Measurements from ENCODE around the gene DMAC2L.
"Not testable (repeated sequence)": the region's sequence is repeated elsewhere in the genome, so short reads cannot be mapped to it uniquely, and the experiment has no call there.

The DMAC2L gene, protein sequence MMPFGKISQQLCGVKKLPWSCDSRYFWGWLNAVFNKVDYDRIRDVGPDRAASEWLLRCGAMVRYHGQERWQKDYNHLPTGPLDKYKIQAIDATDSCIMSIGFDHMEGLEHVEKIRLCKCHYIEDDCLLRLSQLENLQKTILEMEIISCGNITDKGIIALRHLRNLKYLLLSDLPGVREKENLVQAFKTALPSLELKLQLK

GRCh38 chr14:50311972-50312733, at the start of gene DMAC2L, which contains the start of gene L2HGDH:
Gene DMAC2L, plus strand, starts transcription at chr14:50312324. Its CDS starts 9,164 bp downstream, at chr14:50321488.
Gene L2HGDH, minus strand, starts transcription at chr14:50312229. Its CDS starts 79 bp downstream, at chr14:50312150.
- DNase-seq, result peak; percentile 98

DNA sequence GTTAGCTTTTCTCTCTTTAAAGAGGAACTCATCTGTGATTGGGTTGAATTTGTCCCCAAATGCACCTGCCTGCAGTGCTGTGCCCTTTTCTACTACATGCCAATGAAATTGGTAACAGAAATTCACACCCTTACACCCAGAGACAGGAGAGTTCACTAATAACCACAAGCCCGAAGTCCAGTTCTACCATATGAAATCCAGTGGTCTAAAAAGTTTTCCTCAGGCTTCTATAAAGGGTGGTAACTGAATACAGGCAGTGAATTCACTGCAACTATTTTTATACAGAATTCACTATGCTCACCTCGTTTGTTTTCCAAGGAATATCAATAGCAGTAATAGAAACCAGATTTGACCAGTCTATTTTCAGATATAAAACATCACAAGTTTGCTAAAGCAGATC, 49.3 kb upstream of the DMAC2L start:
- no peak for DNase-seq

DNA sequence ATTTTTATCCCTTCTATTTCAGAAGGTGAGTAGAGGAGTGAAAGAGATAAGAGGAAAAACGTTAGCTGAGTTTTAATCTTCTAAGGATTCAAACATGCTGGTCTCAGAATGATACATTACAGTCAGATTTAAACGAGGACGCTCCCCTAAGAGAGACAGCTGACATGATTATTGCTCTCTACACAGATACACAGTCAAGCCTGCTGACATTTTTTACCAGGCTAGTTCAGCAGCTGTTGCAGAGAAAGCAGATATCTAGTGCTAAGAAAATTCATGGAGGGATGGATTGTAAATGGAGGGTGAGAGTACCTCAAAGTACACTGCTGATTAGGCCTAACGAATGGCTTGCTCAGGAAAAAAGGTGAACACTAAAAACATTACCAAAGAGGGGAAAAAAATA, 48.8 kb upstream of the DMAC2L start:
- DNase-seq, result no peak

GRCh38 chr14:50265029-50265428, 47.1 kb upstream of the DMAC2L start:
- DNase-seq, result no peak

- DNase-seq, result no peak
Observed at GRCh38 chr14:50270932-50271331, 41.2 kb upstream of the DMAC2L start.

DNA sequence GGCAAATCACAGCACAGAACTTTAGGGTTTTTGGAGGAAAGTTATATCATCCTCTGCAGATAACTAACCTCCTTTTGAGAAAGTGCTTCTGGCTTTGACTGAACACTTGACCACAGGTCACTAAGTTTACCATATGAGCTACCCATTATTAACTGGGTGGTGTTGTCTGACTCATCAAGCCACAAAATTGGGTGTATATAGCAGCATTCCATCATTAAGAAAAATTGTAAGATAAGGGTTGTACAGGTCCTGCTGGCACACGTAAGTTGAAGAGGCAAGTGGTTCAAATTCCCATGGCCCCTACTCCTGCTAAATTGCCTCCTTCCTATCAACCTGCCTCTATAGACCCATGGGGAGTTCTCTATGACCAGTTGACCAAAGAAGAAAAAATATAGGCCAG, 39.6 kb upstream of the DMAC2L start:
- no peak for DNase-seq

GRCh38 chr14:50285861-50286260, 26.3 kb upstream of the DMAC2L start:
- no peak for DNase-seq

DNA sequence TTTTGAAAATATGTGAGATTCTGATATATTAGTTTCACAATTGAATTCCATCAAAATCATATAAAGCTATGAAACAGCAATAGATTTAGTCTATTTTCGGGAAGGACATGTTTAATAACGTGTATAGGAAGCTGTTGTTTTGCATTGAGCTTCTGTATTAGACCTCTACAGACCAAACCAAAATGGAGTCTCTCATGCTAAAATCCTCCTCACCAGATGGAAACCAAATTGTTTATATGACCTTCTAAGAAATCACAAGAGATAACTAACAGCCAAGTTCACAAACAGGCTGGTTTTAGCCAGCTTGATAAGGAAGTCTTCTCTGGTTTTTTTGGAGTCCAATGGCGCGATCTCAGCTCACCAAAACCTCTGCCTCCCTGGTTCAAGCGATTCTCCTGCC, 24.0 kb upstream of the DMAC2L start:
- no peak for DNase-seq

- no peak for DNase-seq
Observed at GRCh38 chr14:50290306-50290705, 21.8 kb upstream of the DMAC2L start.

DNA sequence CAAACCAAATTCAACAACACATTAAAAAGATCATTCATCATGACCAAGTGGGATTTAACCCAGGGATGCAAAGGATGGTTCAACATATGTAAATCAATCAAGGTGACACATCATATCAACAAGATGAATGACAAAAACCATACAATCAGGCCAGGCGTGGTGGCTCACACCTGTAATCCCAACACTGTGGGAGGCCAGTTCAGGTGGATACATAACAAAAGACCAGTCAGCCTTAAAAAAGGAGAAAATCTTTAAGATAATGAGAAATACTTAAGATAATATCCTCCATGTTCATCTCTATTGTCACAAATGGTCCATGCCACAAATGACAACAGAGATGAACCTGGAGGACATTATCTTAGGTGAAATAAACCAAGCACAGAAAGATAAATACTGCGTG, 12.5 kb upstream of the DMAC2L start:
- DNase-seq, result no peak

DNA sequence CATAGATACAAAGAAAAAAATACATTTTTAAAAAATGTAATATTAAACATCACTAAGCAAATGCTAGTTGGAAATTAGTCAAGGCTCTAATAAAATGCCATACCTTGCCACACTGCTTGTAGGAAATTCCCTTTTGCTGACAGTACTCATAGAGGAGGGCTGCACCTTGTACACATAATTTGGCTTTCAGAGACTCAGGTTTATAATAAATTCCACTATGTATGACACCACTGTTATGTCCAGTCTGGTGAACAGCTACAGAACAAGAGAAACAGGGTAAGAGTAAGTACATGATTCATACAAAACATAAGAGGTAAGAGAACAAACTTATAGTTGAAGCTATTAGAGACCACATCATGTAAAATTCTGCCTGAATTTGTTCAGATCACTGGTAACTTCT, 10.2 kb upstream of the DMAC2L start:
- no peak for DNase-seq

DNA sequence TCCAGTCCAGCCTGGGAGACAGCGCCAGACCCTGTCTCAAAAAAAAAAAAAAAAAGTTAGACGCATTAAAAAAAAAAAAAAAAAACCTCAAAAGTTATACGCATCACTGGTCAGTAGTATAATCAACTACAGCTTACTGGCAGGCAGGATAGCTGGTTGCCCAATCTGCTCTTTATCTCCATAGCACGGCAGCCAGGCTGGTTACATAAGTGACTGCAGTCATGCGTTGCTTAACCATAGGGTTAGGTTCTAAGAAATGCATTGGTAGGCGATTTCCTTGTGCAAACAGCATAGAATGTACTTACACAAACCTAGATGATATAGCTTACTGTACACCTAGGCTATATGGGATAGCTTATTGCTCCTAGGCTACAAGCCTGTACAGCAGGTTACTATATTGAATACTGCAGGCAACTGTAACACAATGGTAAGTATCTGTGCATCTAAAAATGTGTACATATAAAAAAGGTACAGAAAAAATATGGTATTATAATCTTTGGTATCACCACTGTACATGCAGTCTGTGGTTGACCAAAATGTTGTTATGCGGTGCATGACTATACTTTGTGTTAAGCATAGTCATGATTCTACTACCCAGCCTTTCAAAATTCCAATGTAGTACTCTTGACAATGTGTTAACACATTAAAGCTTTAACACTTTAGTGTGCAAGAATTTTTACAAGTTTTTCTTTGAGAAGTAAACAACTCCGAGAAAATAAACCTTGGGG, 8.2 kb upstream of the DMAC2L start:
- DNase-seq, result no peak

DNA sequence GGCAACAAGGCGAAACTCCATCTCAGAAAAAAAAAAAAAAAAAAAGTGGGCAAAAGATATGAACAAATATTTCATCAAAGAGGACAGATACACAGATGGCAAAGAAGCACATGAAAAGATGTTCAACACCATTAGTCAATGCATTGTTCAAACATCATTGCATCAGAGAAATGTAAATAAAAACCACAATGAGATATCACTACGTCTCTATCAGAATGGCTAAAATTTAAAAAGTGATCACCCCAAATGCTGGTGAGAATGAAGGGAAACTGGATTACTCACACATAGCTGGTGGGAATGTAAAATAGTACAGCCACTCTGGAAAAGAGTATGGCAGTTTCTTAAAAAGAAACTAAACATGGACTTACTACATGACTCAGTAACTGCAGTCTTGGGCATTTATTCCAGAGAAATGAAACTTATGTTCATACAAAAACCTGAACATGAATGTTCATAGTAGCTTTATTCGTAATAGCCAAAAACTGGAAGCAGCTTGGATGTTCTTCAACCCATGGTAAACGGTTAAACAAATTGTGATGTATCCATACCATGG, 3.7 kb upstream of the DMAC2L start:
- DNase-seq, result no peak

DNA sequence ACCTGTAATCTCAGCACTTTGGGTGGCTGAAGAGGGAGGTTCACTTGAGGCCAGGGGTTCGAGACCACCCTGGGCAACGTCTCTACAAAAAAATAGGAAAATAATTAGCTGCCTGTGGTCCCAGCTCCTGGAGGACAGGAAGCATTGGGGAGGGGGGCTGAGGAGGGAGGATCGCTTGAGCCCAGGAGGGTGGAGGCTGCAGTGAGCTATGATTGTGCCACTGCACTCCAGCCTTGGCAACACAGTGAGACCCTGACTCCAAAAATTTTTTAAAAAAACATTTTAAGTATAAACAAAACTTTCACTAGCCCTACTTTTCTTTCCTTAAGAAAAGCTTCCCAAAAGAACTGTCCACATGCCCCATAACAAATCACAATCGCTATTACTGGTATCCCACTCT, 1.7 kb upstream of the DMAC2L start:
- DNase-seq, result no peak

GRCh38 chr14:50311337-50311971, 670 bp upstream of the DMAC2L start:
- peak; percentile 33 for DNase-seq

DNA sequence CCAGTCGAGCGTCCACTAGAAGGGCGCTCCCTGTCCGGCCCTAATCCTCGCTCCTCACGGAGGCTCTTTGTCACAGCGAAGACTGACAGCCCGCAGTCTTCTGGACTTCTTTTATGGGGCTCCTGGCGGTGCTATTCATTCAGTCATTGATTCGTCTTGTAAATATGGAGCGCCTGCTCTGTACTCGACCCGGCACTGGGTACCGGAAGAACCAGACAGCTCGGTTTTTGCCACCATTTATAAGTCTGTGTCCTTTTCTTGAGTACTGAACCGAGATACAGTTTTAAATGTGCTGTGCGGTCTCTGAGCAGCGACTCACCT, 570 bp downstream of the DMAC2L start:
- no peak for DNase-seq

DNA sequence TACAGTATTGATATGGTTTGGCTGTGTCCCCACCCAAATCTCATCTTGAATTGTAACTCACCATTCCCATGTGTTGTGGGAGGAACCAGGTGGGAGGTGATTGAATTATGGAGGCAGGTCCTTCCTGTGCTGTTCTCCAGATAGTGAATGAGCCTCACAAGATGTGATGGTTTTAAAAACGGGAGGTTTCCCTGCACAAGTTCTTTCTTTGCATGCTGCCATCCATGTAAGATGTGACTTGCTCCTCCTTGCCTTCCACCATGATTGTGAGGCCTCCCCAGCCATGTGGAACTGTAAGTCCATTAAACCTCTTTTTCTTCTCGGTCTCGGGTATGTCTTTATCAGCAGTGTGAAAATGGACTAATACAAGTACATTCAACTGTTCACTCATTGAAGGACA, 2.0 kb downstream of the DMAC2L start:
- not testable (repeated sequence) for DNase-seq

GRCh38 chr14:50318031-50318626, 6.0 kb downstream of the DMAC2L start:
- DNase-seq, result no peak

GRCh38 chr14:50319293-50319692, 7.2 kb downstream of the DMAC2L start:
- no peak for DNase-seq

DNA sequence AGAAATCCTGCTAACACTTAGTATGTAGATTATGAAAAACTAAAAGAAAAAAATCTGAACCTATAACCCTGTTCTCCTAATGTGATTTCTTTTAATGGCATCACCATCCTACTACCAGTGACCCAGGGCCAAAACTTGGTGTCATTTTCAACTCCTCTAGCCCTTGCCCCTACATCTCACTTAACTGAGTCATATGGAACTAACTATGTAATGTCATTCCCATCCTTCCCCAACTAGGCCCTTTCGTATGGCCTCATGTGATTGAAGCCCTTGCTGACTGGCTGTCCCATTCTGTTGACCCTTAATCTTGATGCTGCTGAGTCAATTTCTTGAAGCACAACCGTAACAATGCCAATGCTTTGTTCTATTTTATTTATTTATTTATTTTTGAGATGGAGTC, 7.6 kb downstream of the DMAC2L start:
- DNase-seq, result no peak

DNA sequence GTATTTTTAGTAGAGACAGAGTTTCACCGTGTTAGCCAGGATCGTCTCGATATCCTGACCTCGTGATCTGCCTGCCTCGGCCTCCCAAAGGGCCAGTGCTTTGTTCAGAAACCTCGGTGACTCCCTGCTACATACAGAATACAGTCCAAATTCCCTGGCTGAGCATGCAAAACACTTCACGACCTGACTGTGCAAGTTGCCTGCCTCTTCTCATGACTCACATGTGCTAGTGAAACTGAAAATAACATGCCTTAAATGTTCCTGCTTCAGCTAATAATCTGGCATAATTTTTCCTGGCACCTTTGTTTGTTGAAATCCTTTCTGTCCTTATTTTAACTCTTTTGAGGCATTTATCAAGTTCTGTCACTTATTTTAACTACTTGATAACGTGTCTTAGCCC, 8.2 kb downstream of the DMAC2L start:
- no peak for DNase-seq

- peak; percentile 79 for DNase-seq
Observed at GRCh38 chr14:50321009-50321660, 9.0 kb downstream of the DMAC2L start.

Data from NCI-H345 (cell line).